Measurements from ENCODE around the gene NFIA. TPM values are rescaled to one million over a fixed set of nuclear protein-coding genes. Genes with fewer than 3 reads are reported as not detected.

The NFIA gene
- total and polyA plus RNA-seq, 10 of the 15 experiments (the other 5 are each of a cell fraction or from before 2014, with no cell fraction given), result 0.10 to 0.16 TPM; not detected in 8

GRCh38 chr1:61087571-61087970 is 5.2 kb downstream of the NFIA start:
- CTCF ChIA-PET, result no interaction called here
- H2AFZ ChIP-seq (ENCODE audit: control insufficient read depth, low read depth, low read length), result no peak overlapping the region
- no peak overlapping the region for H3K4me2 ChIP-seq (ENCODE audit: control insufficient read depth, insufficient read depth)
- no peaks in the 10 kb centered on the region for H4K20me1 ChIP-seq (ENCODE audit: control insufficient read depth, insufficient read depth)
- POLR2A ChIA-PET, result no interaction called here
- H3K4me3 ChIP-seq, result no peak overlapping the region
- H3K79me2 ChIP-seq (ENCODE audit: control insufficient read depth, insufficient read depth, low read length), result no peaks in the 10 kb centered on the region
- SMC1A ChIA-PET (ENCODE audit: uncharacterized antibody, unreplicated experiment), result no interaction called here
- BruUV-seq (replicated peaks), result no TSS peak
- RAD21 ChIA-PET (ENCODE audit: unreplicated experiment), result no interaction called here
- H3K36me3 ChIP-seq (ENCODE audit: control insufficient read depth in 2 of 2, insufficient read depth in 2 of 2, low read length in 1 of 2), result no peaks in the 10 kb centered on the region
- TF ChIP-seq BRCA1 (IDR thresholded peaks at IDR 0.05; ENCODE audit: low read depth, low read length) (no peak), TCF12 (IDR thresholded peaks at IDR 0.05; ENCODE audit: low read depth, low read length) (no peak), RBBP5 (conservative IDR thresholded peaks at IDR 0.05) (no peak), GABPA (IDR thresholded peaks at IDR 0.05; ENCODE audit: low read depth) (no peak), MTA3 (IDR thresholded peaks at IDR 0.05; ENCODE audit: borderline replicate concordance, low read length) (no peak), POLR2A (IDR thresholded peaks at IDR 0.05; ENCODE audit: low read depth, low read length) (no peak), JUND (IDR thresholded peaks at IDR 0.05; ENCODE audit: low read depth, low read length) (no peak)
- TF ChIP-seq, protein P1, sequence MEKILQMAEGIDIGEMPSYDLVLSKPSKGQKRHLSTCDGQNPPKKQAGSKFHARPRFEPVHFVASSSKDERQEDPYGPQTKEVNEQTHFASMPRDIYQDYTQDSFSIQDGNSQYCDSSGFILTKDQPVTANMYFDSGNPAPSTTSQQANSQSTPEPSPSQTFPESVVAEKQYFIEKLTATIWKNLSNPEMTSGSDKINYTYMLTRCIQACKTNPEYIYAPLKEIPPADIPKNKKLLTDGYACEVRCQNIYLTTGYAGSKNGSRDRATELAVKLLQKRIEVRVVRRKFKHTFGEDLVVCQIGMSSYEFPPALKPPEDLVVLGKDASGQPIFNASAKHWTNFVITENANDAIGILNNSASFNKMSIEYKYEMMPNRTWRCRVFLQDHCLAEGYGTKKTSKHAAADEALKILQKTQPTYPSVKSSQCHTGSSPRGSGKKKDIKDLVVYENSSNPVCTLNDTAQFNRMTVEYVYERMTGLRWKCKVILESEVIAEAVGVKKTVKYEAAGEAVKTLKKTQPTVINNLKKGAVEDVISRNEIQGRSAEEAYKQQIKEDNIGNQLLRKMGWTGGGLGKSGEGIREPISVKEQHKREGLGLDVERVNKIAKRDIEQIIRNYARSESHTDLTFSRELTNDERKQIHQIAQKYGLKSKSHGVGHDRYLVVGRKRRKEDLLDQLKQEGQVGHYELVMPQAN (conservative IDR thresholded peaks at IDR 0.05), result no peak
- H3K9me3 ChIP-seq (replicated peaks; ENCODE audit: control insufficient read depth, insufficient read depth, low read length), result no peaks in the 10 kb centered on the region
- in situ Hi-C loops (cut with MboI) (no loop called here), intact Hi-C loops (cut with micrococcal nuclease; ENCODE audit: unreplicated experiment) (no loop called here)
- WGBS (ENCODE audit: insufficient coverage, insufficient replicate concordance, low lambda C conversion rate, missing lambda C conversion rate), result 70% methylated on average over 3 of the region's 3 CpGs
- no peak for ATAC-seq
- no peaks in the 10 kb centered on the region for H3K4me1 ChIP-seq (ENCODE audit: control insufficient read depth, insufficient read depth, low read length)
- H3K9ac ChIP-seq (ENCODE audit: control insufficient read depth, insufficient read depth, low read length), result no peak overlapping the region
- no peak for FAIRE-seq
- no peak overlapping the region for H3K27ac ChIP-seq (ENCODE audit: control insufficient read depth, insufficient read depth)
- H3K27me3 ChIP-seq (replicated peaks in 1 of 2; ENCODE audit: control insufficient read depth in 2 of 2, insufficient read depth in 2 of 2, low read length in 1 of 2), result peaks cover 0 to 6% of the 10 kb centered on the region in 2 experiments; a peak in 2 of 4 replicates
- DNase-seq (ENCODE audit: low read depth, low spot score), result no peak

Data from GM12878 (cell line).